ENCODE data around the gene PIERCE2. TPM values are rescaled to one million over a fixed set of nuclear protein-coding genes. Genes with fewer than 3 reads are reported as not detected.
"Not testable (repeated sequence)": the region's sequence is repeated elsewhere in the genome, so short reads cannot be mapped to it uniquely, and the experiment has no call there.

The PIERCE2 gene
- total and polyA plus RNA-seq, 2 donors (not counting 3 experiments of a cell fraction or from before 2014, with no cell fraction given) = 1.4 to 2.3 TPM

- intact Hi-C loops (cut with micrococcal nuclease) = loop anchor here (1.0 to 2.0 kb wide), 5 partner anchors 27 to 210 kb away; partner anchors contain the start of genes PIGB and PIGBOS1
- dilution Hi-C loops (cut with MboI; ENCODE audit: extremely low pct_ligation_motif_present, low sequenced_read_pairs) = no loop called here
- ChIA-PET CTCF (interaction anchor here (0.6 to 2.4 kb wide), 13 partner anchors 10 to 239 kb away, joined by 3 to 22 read pairs (median 7); partner anchors contain the start of genes PIGB, PIGBOS1 and RSL24D1), POLR2A (interaction anchor here (1.4 kb wide), 1 partner anchor 89 kb away, joined by 4 read pairs; the partner anchor contains the start of genes PIGB and PIGBOS1)
- FAIRE-seq = no peak
- Histone ChIP-seq H3K9me1 (replicated peaks; ENCODE audit: control insufficient read depth, extremely low read depth, insufficient read depth, low read length) (no peaks in the 10 kb centered on the region), H3K79me2 (ENCODE audit: control insufficient read depth, insufficient read depth, low read length) (peaks cover 4% of the 10 kb centered on the region), H3K4me2 (ENCODE audit: insufficient read depth, low read length) (peak overlapping the region; percentile 80), H4K20me1 (replicated peaks; ENCODE audit: control insufficient read depth, extremely low read depth, insufficient read depth, low read length) (no peaks in the 10 kb centered on the region), H3K27me3 (ENCODE audit: control insufficient read depth in 2 of 2, insufficient read depth in 2 of 2, low read length in 2 of 2) (no peaks in the 10 kb centered on the region), H3K4me3 (replicated peaks in 1 of 3; ENCODE audit: insufficient read depth in 1 of 3, low read depth in 1 of 3, low read length in 3 of 3) (peak overlapping the region; percentile 49 to 97 (median 81)), H3K27ac (ENCODE audit: insufficient read depth, low read depth, low read length) (peak overlapping the region; percentile 93), H3K9ac (replicated peaks; ENCODE audit: extremely low read depth, insufficient read depth, low read length) (peak overlapping the region; percentile 81), H3K9me3 (replicated peaks; ENCODE audit: control insufficient read depth, insufficient read depth, low read length) (no peaks in the 10 kb centered on the region), H2AFZ (ENCODE audit: low read depth, low read length) (peak overlapping the region; percentile 90), H3K36me3 (ENCODE audit: control insufficient read depth in 2 of 2, extremely low read depth in 1 of 2, insufficient read depth in 2 of 2, low read length in 2 of 2) (no peaks in the 10 kb centered on the region), H3K4me1 (ENCODE audit: control insufficient read depth, extremely low read depth, insufficient read depth, low read length) (peaks cover 27% of the 10 kb centered on the region)
- BruUV-seq (replicated peaks) = TSS peak; percentile 53
- no peak for DNase-seq (ENCODE audit: low read depth, low spot score)
- TF ChIP-seq, protein P1, sequence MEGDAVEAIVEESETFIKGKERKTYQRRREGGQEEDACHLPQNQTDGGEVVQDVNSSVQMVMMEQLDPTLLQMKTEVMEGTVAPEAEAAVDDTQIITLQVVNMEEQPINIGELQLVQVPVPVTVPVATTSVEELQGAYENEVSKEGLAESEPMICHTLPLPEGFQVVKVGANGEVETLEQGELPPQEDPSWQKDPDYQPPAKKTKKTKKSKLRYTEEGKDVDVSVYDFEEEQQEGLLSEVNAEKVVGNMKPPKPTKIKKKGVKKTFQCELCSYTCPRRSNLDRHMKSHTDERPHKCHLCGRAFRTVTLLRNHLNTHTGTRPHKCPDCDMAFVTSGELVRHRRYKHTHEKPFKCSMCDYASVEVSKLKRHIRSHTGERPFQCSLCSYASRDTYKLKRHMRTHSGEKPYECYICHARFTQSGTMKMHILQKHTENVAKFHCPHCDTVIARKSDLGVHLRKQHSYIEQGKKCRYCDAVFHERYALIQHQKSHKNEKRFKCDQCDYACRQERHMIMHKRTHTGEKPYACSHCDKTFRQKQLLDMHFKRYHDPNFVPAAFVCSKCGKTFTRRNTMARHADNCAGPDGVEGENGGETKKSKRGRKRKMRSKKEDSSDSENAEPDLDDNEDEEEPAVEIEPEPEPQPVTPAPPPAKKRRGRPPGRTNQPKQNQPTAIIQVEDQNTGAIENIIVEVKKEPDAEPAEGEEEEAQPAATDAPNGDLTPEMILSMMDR (IDR thresholded peaks at IDR 0.05; ENCODE audit: extremely low read depth in 1 of 2, insufficient read depth in 1 of 2, low read depth in 1 of 2, low read length in 2 of 2) = no peak
- TF ChIP-seq POLR2AphosphoS5 (IDR thresholded peaks at IDR 0.05; ENCODE audit: insufficient read depth, low read depth, low read length) (no peak), EZH2 (IDR thresholded peaks at IDR 0.05; ENCODE audit: borderline replicate concordance, low read depth, low read length, severe bottlenecking) (no peak), GATA2 (IDR thresholded peaks at IDR 0.05; ENCODE audit: insufficient read depth, insufficient read length, low read depth, low read length) (no peak), FOS (IDR thresholded peaks at IDR 0.05; ENCODE audit: borderline replicate concordance, insufficient read depth, low read length) (no peak), POLR2A (IDR thresholded peaks at IDR 0.05; ENCODE audit: low read depth, low read length) (no peak), JUN (IDR thresholded peaks at IDR 0.05; ENCODE audit: borderline replicate concordance, insufficient read depth, insufficient read length, low read depth) (no peak), MAX (IDR thresholded peaks at IDR 0.05; ENCODE audit: insufficient read depth, insufficient read length) (no peak), MYC (IDR thresholded peaks at IDR 0.05; ENCODE audit: low read depth, low read length) (no peak)
Measured at GRCh38 chr15:55407498-55408011, 740 bp upstream of the PIERCE2 start.

- H4K20me1 ChIP-seq (replicated peaks; ENCODE audit: control insufficient read depth, extremely low read depth, insufficient read depth, low read length); H3K9me1 ChIP-seq (replicated peaks; ENCODE audit: control insufficient read depth, extremely low read depth, insufficient read depth, low read length); BruUV-seq (replicated peaks); H3K27me3 ChIP-seq (ENCODE audit: control insufficient read depth in 2 of 2, insufficient read depth in 2 of 2, low read length in 2 of 2); DNase-seq (ENCODE audit: low read depth, low spot score); dilution Hi-C loops (cut with MboI; ENCODE audit: extremely low pct_ligation_motif_present, low sequenced_read_pairs); H3K9me3 ChIP-seq (replicated peaks; ENCODE audit: control insufficient read depth, insufficient read depth, low read length); H3K79me2 ChIP-seq (ENCODE audit: control insufficient read depth, insufficient read depth, low read length); FAIRE-seq; H3K36me3 ChIP-seq (ENCODE audit: control insufficient read depth in 2 of 2, extremely low read depth in 1 of 2, insufficient read depth in 2 of 2, low read length in 2 of 2): not testable (repeated sequence)
- Histone ChIP-seq H3K27ac (ENCODE audit: insufficient read depth, low read depth, low read length) (peak overlapping the region; percentile 93), H2AFZ (ENCODE audit: low read depth, low read length) (peak overlapping the region; percentile 100), H3K4me2 (ENCODE audit: insufficient read depth, low read length) (peak overlapping the region; percentile 98), H3K4me3 (replicated peaks in 1 of 3; ENCODE audit: insufficient read depth in 1 of 3, low read depth in 1 of 3, low read length in 3 of 3) (peak overlapping the region; percentile 81 to 97 (median 96)), H3K9ac (replicated peaks; ENCODE audit: extremely low read depth, insufficient read depth, low read length) (peak overlapping the region; percentile 94), H3K4me1 (ENCODE audit: control insufficient read depth, extremely low read depth, insufficient read depth, low read length) (peaks cover 13% of the 10 kb centered on the region)
- POLR2A ChIA-PET = interaction anchor here (0.9 kb wide), 1 partner anchor 36 kb away, joined by 3 read pairs; no protein-coding TSS in a partner anchor
- intact Hi-C loops (cut with micrococcal nuclease) = loop anchor here (1.0 to 2.0 kb wide), 5 partner anchors 26 to 212 kb away; partner anchors contain the start of genes PIGB and PIGBOS1
- CTCF ChIA-PET = interaction anchor here (0.6 to 2.4 kb wide), 22 partner anchors 8 to 240 kb away, joined by 3 to 22 read pairs (median 4); partner anchors contain the start of genes PIGB, PIGBOS1 and RSL24D1
Measured at GRCh38 chr15:55408976-55409375, 681 bp downstream of the PIERCE2 start.
